ENCODE measurements around the gene MEMO1. TPM values are rescaled to one million over a fixed set of nuclear protein-coding genes. Genes with fewer than 3 reads are reported as not detected.

MEMO1 gene
- polyA plus RNA-seq, 1 of the 3 experiments (the other 2 are of a cell fraction): 54.3 TPM

DNA sequence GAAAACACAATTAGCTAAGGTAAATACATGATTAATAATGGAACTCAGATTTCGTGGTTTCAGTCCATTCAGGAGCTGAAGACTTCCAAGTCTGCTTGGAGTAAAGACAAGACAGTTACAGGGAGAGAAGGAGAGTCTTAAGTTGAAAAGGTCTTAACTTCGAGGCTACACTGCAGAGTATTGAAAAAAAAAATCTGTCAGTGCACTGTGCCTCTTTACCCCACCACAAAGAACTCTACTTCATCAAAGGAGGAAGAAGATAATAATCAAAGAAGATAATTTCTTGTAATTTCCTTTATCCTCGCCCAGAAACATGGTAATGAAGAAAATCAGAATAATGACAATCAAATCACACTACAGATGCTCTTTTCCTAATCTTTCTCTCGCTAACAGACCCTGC, 75.4 kb downstream of the MEMO1 start:
- TF ChIP-seq, protein P1, sequence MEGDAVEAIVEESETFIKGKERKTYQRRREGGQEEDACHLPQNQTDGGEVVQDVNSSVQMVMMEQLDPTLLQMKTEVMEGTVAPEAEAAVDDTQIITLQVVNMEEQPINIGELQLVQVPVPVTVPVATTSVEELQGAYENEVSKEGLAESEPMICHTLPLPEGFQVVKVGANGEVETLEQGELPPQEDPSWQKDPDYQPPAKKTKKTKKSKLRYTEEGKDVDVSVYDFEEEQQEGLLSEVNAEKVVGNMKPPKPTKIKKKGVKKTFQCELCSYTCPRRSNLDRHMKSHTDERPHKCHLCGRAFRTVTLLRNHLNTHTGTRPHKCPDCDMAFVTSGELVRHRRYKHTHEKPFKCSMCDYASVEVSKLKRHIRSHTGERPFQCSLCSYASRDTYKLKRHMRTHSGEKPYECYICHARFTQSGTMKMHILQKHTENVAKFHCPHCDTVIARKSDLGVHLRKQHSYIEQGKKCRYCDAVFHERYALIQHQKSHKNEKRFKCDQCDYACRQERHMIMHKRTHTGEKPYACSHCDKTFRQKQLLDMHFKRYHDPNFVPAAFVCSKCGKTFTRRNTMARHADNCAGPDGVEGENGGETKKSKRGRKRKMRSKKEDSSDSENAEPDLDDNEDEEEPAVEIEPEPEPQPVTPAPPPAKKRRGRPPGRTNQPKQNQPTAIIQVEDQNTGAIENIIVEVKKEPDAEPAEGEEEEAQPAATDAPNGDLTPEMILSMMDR (IDR thresholded peaks at IDR 0.05): no peak
- no peak for TF ChIP-seq FOSL2 (IDR thresholded peaks at IDR 0.05; ENCODE audit: borderline replicate concordance, low read depth)
- TF ChIP-seq FOXM1 (IDR thresholded peaks at IDR 0.05; ENCODE audit: low read depth): no peak
- TF ChIP-seq RAD21 (IDR thresholded peaks at IDR 0.05; ENCODE audit: low read length): no peak
- TF ChIP-seq SMC3 (IDR thresholded peaks at IDR 0.05; ENCODE audit: low read depth, low read length): no peak
- TF ChIP-seq MXI1 (IDR thresholded peaks at IDR 0.05; ENCODE audit: low read depth, low read length): no peak
- TF ChIP-seq, protein P2, sequence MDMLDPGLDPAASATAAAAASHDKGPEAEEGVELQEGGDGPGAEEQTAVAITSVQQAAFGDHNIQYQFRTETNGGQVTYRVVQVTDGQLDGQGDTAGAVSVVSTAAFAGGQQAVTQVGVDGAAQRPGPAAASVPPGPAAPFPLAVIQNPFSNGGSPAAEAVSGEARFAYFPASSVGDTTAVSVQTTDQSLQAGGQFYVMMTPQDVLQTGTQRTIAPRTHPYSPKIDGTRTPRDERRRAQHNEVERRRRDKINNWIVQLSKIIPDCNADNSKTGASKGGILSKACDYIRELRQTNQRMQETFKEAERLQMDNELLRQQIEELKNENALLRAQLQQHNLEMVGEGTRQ (IDR thresholded peaks at IDR 0.05; ENCODE audit: borderline replicate concordance, low read depth, low read length): no peak
- TF ChIP-seq RXRA (IDR thresholded peaks at IDR 0.05; ENCODE audit: borderline replicate concordance, low read depth): no peak
- no peak for TF ChIP-seq YY1 (IDR thresholded peaks at IDR 0.05; ENCODE audit: low read depth)
- no peak for TF ChIP-seq JUND (IDR thresholded peaks at IDR 0.05)
- TF ChIP-seq, protein P3, sequence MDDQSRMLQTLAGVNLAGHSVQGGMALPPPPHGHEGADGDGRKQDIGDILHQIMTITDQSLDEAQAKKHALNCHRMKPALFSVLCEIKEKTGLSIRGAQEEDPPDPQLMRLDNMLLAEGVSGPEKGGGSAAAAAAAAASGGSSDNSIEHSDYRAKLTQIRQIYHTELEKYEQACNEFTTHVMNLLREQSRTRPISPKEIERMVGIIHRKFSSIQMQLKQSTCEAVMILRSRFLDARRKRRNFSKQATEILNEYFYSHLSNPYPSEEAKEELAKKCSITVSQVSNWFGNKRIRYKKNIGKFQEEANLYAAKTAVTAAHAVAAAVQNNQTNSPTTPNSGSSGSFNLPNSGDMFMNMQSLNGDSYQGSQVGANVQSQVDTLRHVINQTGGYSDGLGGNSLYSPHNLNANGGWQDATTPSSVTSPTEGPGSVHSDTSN (IDR thresholded peaks at IDR 0.05): no peak
- no peak for TF ChIP-seq TEAD4 (IDR thresholded peaks at IDR 0.05; ENCODE audit: borderline replicate concordance, insufficient read depth)
- TF ChIP-seq SIN3A (IDR thresholded peaks at IDR 0.05; ENCODE audit: borderline replicate concordance, low read depth, low read length): no peak
- TF ChIP-seq RCOR1 (IDR thresholded peaks at IDR 0.05; ENCODE audit: low read length): no peak
- no peak for TF ChIP-seq GABPA (IDR thresholded peaks at IDR 0.05; ENCODE audit: low read depth)
- no peak for TF ChIP-seq POLR2AphosphoS5 (IDR thresholded peaks at IDR 0.05; ENCODE audit: low read depth, low read length)
- TF ChIP-seq RFX5 (IDR thresholded peaks at IDR 0.05; ENCODE audit: low read length): no peak
- no peak for TF ChIP-seq GATA2 (CRISPR knock-in tag; IDR thresholded peaks at IDR 0.05)
- no peak for TF ChIP-seq EP300 (IDR thresholded peaks at IDR 0.05; ENCODE audit: borderline replicate concordance in 1 of 2, low read depth in 1 of 2, low read length in 1 of 2)
- POLR2A ChIA-PET: no interaction called here

More for the DNA sequence above, 75.4 kb downstream of the MEMO1 start:
- Histone ChIP-seq H3K36me3 (replicated peaks in 1 of 2; ENCODE audit: control insufficient read depth in 1 of 2, insufficient read depth in 2 of 2, low read length in 1 of 2) (peaks cover 0 to 21% of the 10 kb centered on the region in 2 experiments), H3K4me1 (ENCODE audit: control insufficient read depth in 1 of 2, insufficient read depth in 2 of 2, low read depth in 1 of 2, low read length in 1 of 2) (peaks cover 0 to 23% of the 10 kb centered on the region in 2 experiments; a peak in 3 of 4 replicates), H3K27ac (ENCODE audit: low read depth in 2 of 2, low read length in 1 of 2) (no peak overlapping the region), H3K4me3 (ENCODE audit: low read depth in 2 of 2, low read length in 1 of 2) (no peak overlapping the region), H3K9ac (no peak overlapping the region), H3K79me2 (ENCODE audit: insufficient read depth) (peaks cover 65% of the 10 kb centered on the region), H3K9me3 (no peaks in the 10 kb centered on the region), H3F3A (replicated peaks; ENCODE audit: insufficient read depth) (no peaks in the 10 kb centered on the region), H2AFZ (ENCODE audit: low read depth) (no peak overlapping the region), H3K27me3 (ENCODE audit: insufficient read depth) (no peaks in the 10 kb centered on the region), H3K4me2 (no peak overlapping the region), H3K9me2 (no peaks in the 10 kb centered on the region), H4K20me1 (ENCODE audit: insufficient read depth) (peaks cover 3% of the 10 kb centered on the region; the same call in 1 of the 2 replicates)
- WGBS (ENCODE audit: low lambda C conversion rate): 95% methylated on average over 4 of the region's 4 CpGs
- no peak for DNase-seq
- CTCF ChIA-PET: no interaction called here
